GM21825 (cell line): ENCODE data around the gene GBGT1.

ENCODE experiments used
- ATAC-seq: cut with Tn5 transposase; IDR thresholded peaks from one replicate; pipeline ENCODE4 v1.9.1; 2021; ENCODE audit warnings: mild to moderate bottlenecking, moderate library complexity; ENCODE audit not compliant: unreplicated experiment

GBGT1 gene

DNA sequence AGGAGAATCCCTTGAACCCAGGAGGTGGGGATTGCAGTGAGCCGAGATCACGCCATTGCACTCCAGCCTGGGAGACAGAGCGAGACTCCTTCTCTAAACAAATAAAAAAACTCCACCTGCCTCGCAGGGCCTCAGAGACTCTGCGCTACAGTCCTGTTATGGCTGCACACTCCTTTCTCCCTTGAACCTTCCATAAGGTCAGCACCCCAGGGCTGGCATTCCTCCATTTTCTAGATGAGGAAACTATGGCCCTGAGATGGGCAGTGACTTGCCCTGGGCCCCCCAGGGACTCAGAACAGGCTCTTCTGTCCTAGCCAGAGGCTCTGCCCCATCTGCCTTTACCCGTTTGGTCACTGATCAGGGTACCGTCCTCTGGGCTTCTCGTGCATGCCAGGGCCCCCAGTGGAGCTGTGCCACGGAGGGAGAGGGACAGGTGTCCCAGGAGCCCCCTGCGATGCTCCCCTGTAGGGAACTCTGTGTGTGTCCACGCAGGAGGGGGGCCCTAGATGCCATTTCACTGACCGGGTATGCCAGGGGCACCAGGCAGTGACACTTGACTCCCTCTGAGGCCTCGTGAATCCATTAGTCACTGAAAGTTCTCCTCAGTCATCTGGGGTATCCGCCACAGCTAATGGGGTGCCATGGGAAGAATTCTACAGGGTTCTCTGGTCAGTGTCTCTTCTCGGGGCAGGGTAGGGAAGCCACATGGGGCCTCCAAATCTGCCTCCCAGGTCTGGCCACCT, 58.8 kb downstream of the GBGT1 start:
- no peak for ATAC-seq

DNA sequence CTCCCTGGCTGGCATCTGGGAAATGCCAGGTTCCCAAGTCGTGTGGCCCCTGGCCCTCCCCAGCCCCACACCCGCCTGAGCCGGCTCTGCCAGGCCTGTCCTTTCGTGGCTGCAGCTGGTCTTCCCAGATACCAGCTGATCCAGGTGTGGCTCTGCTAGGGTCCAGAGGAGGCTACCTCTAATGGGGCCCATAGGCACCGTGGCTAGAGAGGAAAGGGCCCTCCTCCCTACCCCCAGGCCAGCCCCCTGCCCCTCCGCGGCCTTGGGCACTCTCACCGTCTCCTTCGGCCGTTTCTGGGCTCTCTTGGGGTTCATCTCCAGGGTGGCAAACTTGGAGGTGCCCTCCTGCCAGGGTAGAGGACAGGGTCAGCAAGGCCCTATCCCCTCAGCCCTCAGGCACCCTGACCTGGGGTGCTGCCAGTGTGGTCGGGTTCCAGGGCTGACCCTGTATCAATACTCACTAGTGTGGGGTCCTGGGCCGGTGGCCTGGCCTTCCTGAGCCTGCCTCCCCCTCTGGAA, 59.7 kb downstream of the GBGT1 start:
- no peak for ATAC-seq

DNA sequence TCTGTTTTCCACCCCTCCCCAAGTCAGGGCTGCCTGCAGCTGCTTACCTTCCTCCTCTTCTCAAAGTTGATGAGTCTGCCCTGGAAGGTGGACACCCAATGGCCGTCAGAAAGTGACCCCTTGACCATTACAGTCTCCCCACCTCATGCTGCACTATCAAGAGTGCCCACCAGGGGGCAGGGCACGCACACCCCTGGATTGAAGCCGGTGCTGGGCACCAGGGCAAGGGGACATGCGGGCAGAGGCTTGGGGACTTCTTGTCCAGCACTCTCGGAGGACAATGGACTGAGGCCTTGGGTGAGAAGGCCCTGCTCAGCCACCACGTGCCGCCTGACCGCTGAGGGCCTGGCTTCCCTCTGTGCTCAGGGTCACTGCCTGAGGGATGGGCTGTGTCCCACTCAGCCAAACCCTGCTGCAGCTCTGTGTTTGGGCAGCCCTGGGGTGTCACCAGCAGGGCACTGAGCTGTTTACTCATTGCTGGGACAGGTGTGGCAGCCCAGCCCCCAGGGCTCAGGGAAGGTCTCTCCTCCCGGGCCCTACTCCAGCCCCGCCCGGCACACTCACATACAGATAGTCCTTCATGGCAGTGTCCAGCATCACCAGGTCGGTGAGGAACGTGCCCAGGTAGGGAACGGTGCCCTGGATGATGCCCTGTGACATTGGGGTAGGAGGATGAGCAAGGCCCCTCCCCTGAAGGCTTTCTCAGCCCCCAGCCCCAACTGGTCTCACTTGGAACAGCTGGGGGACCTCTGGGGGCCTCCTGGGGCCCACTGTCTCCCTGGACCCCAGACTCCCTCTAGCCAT, 60.3 kb downstream of the GBGT1 start:
- ATAC-seq, result no peak
